GM12892 (cell line): ENCODE measurements around the gene FGFR2.

Experiments used
- DNase-seq: peaks from one replicate; pipeline ENCODE4 v3.0.0; 2011; ENCODE audit not compliant: insufficient read length
- FAIRE-seq: peaks from 2 replicates; lab custom pipeline; 2011; peaks lifted over from hg19 to GRCh38; lab: Jason Lieb, UNC
- POLR2A ChIP-seq: IDR thresholded peaks from 2 replicates; pipeline ENCODE4 v1.6.1; 2011; ENCODE audit warnings: low read depth, low read length, control low read depth
- POLR2AphosphoS5 ChIP-seq: IDR thresholded peaks from 2 replicates; pipeline ENCODE4 v1.6.1; 2011; ENCODE audit warnings: low read depth, low read length, control low read depth
- TAF1 ChIP-seq: IDR thresholded peaks from 2 replicates; pipeline ENCODE4 v1.6.1; 2011; ENCODE audit warnings: low read depth, mild to moderate bottlenecking, control low read depth, low read length, borderline replicate concordance

The FGFR2 gene

DNA sequence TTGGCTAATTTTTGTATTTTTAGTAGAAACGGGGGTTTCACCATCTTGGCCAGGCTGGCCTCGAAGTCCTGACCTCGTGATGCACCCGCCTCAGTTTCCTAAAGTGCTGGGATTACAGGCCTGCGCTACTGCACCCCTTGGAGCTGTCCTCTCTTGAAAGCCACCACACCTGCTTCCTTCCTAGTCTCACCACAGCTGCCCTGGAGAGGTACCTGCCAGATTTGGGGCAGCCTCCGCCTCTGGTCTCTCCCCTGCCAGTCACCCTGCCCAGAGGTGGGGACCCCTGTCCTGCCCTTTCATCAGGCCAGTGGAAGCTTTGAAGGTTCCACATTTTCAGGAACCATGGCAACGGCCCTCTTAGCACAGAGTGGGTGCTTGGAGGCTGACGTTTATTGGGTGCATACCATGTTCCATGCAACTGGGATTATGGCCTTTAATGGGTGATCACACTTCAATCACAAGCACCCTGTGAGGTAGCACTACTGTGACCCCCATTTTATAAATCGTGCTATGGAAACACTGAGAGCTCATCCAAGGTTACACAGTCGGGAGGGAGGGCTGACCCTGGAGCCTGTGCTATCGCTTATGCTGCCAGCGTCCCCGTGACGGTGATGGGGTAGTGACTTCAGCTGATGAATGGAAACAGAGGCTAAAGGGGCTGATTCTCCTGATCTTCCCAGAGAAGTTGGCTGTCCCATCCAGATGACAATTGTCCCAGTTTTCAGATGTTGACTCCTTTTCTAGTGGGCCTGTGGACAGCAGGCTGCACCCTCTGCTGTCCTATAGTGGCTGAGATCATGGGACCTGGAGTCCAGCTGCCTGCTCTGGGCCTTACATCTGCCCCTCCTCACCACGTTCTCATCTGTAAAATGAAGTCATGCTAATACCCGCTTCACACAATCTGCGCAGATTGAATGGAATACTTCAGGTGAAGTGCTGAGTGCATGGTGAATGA, 11.5 kb upstream of the FGFR2 start:
- no peak for FAIRE-seq
- DNase-seq = no peak
- TF ChIP-seq POLR2A = no peak
- no peak for TF ChIP-seq TAF1
- TF ChIP-seq POLR2AphosphoS5 = no peak

DNA sequence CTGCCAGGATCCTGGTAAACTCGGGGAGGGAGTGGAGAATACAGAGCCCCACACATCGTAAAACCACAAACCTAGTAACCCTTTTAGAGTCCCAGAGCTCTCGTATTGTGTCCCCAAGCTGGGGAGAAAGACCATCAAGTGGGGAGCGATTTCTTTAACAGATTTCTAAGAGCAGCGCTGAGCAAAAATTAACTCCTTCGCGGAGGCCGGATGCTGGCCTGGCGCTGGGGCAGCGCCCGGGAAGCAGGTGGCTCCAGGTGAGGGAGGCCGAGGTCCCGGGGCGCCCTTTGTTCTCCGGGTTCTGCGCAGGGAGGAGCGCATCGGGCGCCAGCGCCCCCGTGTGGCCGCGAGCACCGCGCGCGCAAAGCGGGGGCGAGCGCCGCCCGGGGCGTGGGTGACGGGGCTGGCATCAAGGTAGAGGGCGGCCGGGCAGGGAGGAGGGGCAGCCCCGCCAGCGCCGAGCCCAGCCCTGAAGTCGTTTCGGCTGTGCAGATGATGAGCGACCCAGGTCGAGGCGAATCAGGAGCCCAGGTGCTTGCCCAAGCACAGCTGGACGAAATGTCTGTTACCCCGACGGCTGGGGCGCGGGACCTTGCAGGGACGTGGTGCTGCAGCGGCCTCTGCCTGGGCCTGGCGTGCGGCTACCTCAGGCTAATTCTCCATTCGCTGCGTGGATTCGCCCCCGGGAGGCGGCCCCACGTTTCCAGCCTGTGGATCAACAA, 10.4 kb upstream of the FGFR2 start:
- TF ChIP-seq POLR2AphosphoS5 (no peak), TAF1 (no peak), POLR2A (no peak)
- DNase-seq (peak; percentile 62), FAIRE-seq (no peak)

GRCh38 chr10:121607310-121608055, 9.2 kb upstream of the FGFR2 start:
- FAIRE-seq (no peak), DNase-seq (no peak)
- TF ChIP-seq TAF1 = no peak
- no peak for TF ChIP-seq POLR2A
- no peak for TF ChIP-seq POLR2AphosphoS5

DNA sequence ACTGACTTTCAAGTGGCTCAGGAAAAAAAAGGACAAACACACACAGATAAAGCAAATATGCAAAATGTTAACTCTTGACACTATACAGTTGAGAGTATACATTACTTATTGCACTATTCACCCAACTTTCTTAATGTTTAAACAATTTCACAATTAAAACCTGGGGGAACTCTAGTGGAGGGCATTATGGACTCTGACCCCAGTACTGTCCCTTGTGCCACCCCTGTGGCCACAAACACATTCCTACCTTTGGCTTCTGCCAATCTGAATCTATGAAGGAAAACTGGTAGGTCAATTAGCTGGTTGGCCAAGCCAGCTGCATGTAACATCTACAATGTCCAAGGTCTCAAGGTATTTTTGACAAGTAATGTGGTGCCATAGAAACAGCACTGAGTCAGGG, 7.5 kb upstream of the FGFR2 start:
- FAIRE-seq = no peak
- TF ChIP-seq POLR2A = no peak
- no peak for TF ChIP-seq TAF1
- no peak for TF ChIP-seq POLR2AphosphoS5
- DNase-seq = no peak

DNA sequence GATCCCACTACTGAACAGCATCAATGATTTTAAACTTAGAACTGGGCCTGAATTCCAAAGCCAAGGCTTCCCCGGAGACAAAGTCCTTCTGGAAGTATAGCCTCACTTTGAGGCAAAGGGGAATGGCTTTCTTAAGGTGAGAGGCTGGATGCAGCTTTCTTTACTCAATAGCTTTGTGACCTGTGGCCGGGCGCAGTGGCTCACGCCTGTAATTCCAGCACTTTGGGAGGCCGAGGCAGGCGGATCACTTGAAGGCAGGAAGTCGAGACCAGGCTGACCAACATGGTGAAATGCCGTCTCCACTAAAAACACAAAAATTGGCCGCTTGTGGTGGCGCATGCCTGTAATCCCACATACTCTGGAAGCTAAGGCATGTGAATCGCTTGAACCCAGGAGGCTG, 3.2 kb upstream of the FGFR2 start:
- TF ChIP-seq POLR2A = no peak
- TF ChIP-seq TAF1 = no peak
- TF ChIP-seq POLR2AphosphoS5 = no peak
- DNase-seq = no peak
- no peak for FAIRE-seq

DNA sequence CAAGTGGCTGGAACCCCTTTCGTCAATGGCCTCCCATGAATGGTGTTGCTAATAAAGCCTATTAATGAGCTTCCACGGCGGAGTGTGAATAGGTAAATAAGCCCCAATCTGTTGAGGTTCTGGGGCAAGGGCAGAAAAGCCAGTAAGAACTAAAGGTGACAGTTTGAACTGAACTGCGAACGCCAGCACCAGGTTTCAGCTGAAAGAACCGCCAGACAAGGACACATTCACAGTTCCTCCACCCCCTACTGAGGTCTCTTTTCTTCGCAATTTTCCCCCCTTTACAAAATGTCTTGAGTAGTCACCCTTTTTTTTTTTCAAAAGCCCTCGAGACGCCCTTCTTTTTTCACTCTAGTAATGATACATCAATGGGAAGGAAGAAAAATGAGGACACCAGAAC, 2.4 kb upstream of the FGFR2 start:
- no peak for FAIRE-seq
- TF ChIP-seq POLR2AphosphoS5 (no peak), TAF1 (no peak), POLR2A (no peak)
- DNase-seq = no peak

GRCh38 chr10:121599947-121600346, 1.7 kb upstream of the FGFR2 start:
- TF ChIP-seq POLR2A = no peak
- no peak for TF ChIP-seq TAF1
- TF ChIP-seq POLR2AphosphoS5 = no peak
- DNase-seq = no peak
- no peak for FAIRE-seq

- TF ChIP-seq TAF1 (no peak), POLR2AphosphoS5 (no peak), POLR2A (no peak)
- DNase-seq = no peak
- no peak for FAIRE-seq
Observed at GRCh38 chr10:121597504-121598262, 561 bp downstream of the FGFR2 start.

GRCh38 chr10:121596689-121597503, 1.3 kb downstream of the FGFR2 start:
- DNase-seq (no peak), FAIRE-seq (no peak)

GRCh38 chr10:121595806-121596688, 2.2 kb downstream of the FGFR2 start:
- TF ChIP-seq POLR2A (no peak), TAF1 (no peak), POLR2AphosphoS5 (no peak)
- no peak for FAIRE-seq
- no peak for DNase-seq

More at GRCh38 chr10:121596689-121597503, 1.3 kb downstream of the FGFR2 start:
- TF ChIP-seq POLR2A (no peak), POLR2AphosphoS5 (no peak), TAF1 (no peak)
